K562 (cell line): ENCODE data around the gene NUP133. TPM values are rescaled to one million over a fixed set of nuclear protein-coding genes. Genes with fewer than 3 reads are reported as not detected.

Experiments used
- ATAC-seq: fragments of 200-7000 bp; cut with Tn5 transposase; 3 replicates; pipeline ENCODE4 v1.9.1; 2020; ENCODE audit warnings: moderate library complexity
- BruUV-seq: library from RNA; stranded (reverse); fragments of 400-500 nt; replicated peaks from 2 replicates; lab custom pipeline; 2021; lab: Mats Ljungman, UMichigan
- CTCF ChIA-PET: fragments of 300-600 bp; formaldehyde crosslinking; extraction: SDS; loops from one replicate; lab custom pipeline; 2021; ENCODE audit warnings: low intra/inter-chr PET ratio; lab: Yijun Ruan, JAX
- POLR2A ChIA-PET: fragments of 300-600, 350-650 bp; sonication (Branson Sonifier 250); formaldehyde crosslinking; extraction: SDS; loops from one replicate; lab custom pipeline; 2021; ENCODE audit warnings: antibody characterized with exemption, inconsistent platforms; lab: Yijun Ruan, JAX
- DNase-seq, 4 experiments: peaks; one replicate each; pipeline versions ENCODE4 v3.0.0 to v3.0.0-alpha.2; 2011 to 2018; ENCODE audit warnings: low spot score in 3 of 4, mixed read lengths in 3 of 4; ENCODE audit errors: extremely low read depth in 1 of 4
- FAIRE-seq: peaks from 2 replicates; lab custom pipeline; 2011; peaks lifted over from hg19 to GRCh38; lab: Jason Lieb, UNC
- H2AFZ ChIP-seq: 2 replicates; pipeline ENCODE4 v1.6.0; 2011; ENCODE audit warnings: low read depth, low read length, control low read depth, inconsistent platforms
- H3K27ac ChIP-seq: fragments of 200-600 bp; 3 replicates; pipeline ENCODE4 v1.8.0; 2011; ENCODE audit warnings: low read depth, mild to moderate bottlenecking, control low read depth, inconsistent platforms, low read length, moderate library complexity, mixed read lengths; ENCODE audit errors: extremely low read depth
- H3K27me3 ChIP-seq, 2 experiments: fragments of 300-600 bp in 1 of 2; 2 replicates in 1 of 2; 3 replicates in 1 of 2; pipeline versions ENCODE4 v1.6.0 to v1.8.0; 2011; ENCODE audit warnings: inconsistent platforms in 2 of 2, low read length in 2 of 2, mild to moderate bottlenecking in 1 of 2, mixed read lengths in 1 of 2, moderate library complexity in 1 of 2; ENCODE audit not compliant: control insufficient read depth in 2 of 2, insufficient read depth in 2 of 2
- H3K36me3 ChIP-seq: fragments of 300-600 bp; 3 replicates; pipeline ENCODE4 v1.8.0; 2011; ENCODE audit warnings: mild to moderate bottlenecking, low read length, inconsistent platforms; ENCODE audit not compliant: control insufficient read depth, insufficient read depth
- H3K4me1 ChIP-seq, 2 experiments: fragments of 200-600 bp in 1 of 2; replicated peaks in 1 of 2; 2 replicates in 1 of 2; 3 replicates in 1 of 2; pipeline versions ENCODE4 v1.5.1 to v1.8.0; 2011; ENCODE audit warnings: inconsistent platforms in 2 of 2, low read length in 2 of 2, mild to moderate bottlenecking in 1 of 2, mixed read lengths in 1 of 2, moderate library complexity in 1 of 2; ENCODE audit not compliant: control insufficient read depth in 2 of 2, insufficient read depth in 2 of 2
- H3K4me2 ChIP-seq: 2 replicates; pipeline ENCODE4 v1.6.1; 2011; ENCODE audit warnings: low read length, control low read depth, inconsistent platforms, mixed read lengths; ENCODE audit not compliant: insufficient read depth
- H3K4me3 ChIP-seq: fragments of 200-600 bp; sonication (generic), shearing (Covaris generic); 2 replicates; pipeline ENCODE4 v1.5.1; 2016; ENCODE audit warnings: control low read depth, inconsistent platforms
- H3K79me2 ChIP-seq: fragments of 200-600 bp; 3 replicates; pipeline ENCODE4 v1.8.0; 2011; ENCODE audit warnings: low read length, inconsistent platforms; ENCODE audit not compliant: control insufficient read depth, insufficient read depth
- H3K9ac ChIP-seq, 2 experiments: 2 replicates each; pipeline versions ENCODE4 v1.6.0 to v1.6.1; 2011; ENCODE audit warnings: low read depth in 2 of 2, low read length in 2 of 2, control low read depth in 1 of 2, inconsistent platforms in 1 of 2, mild to moderate bottlenecking in 1 of 2, mixed read lengths in 1 of 2; ENCODE audit not compliant: insufficient read depth in 1 of 2
- H3K9me1 ChIP-seq: one replicate; pipeline ENCODE4 v1.6.0; 2011; ENCODE audit warnings: inconsistent platforms, mild to moderate bottlenecking, low read length, moderate library complexity; ENCODE audit not compliant: control insufficient read depth, insufficient read depth
- H3K9me3 ChIP-seq: replicated peaks from 2 replicates; pipeline ENCODE4 v1.5.1; 2011; ENCODE audit warnings: low read depth, low read length, inconsistent platforms; ENCODE audit not compliant: control insufficient read depth, insufficient read depth
- H4K20me1 ChIP-seq: replicated peaks from 2 replicates; pipeline ENCODE4 v1.6.1; 2011; ENCODE audit warnings: low read length, inconsistent platforms, mixed read lengths; ENCODE audit not compliant: control insufficient read depth, insufficient read depth
- ARNT ChIP-seq, 2 experiments: fragments of 450-650 bp; IDR thresholded peaks; 2 replicates each; pipeline ENCODE4 v1.6.1; 2016; ENCODE audit warnings: mild to moderate bottlenecking in 1 of 2
- ATF4 ChIP-seq: fragments of 450-650 bp; formaldehyde crosslinking; IDR thresholded peaks from 2 replicates; pipeline ENCODE4 v1.4.0; 2022; ENCODE audit warnings: mild to moderate bottlenecking, moderate library complexity
- BHLHE40 ChIP-seq: IDR thresholded peaks from 2 replicates; pipeline ENCODE4 v1.6.1; 2011; ENCODE audit warnings: low read length, improper control_type of control experiment
- BRCA1 ChIP-seq, 2 experiments: fragments of 450-650 bp in 1 of 2; sonication (generic) in 1 of 2; formaldehyde crosslinking in 1 of 2; IDR thresholded peaks; 2 replicates each; pipeline versions ENCODE4 v1.5.0 to v1.6.1; 2017 to 2020; ENCODE audit warnings: mild to moderate bottlenecking in 1 of 2, missing genetic modification reagents in 1 of 2
- E2F8 ChIP-seq: fragments of 450-650 bp; IDR thresholded peaks from 2 replicates; pipeline ENCODE4 v1.7.1; 2018; ENCODE audit warnings: mild to moderate bottlenecking, low read depth; ENCODE audit not compliant: partially characterized antibody
- HNRNPK ChIP-seq: fragments of 200-400 bp; formaldehyde crosslinking; IDR thresholded peaks from one replicate; pipeline ENCODE4 v1.6.1; 2018; ENCODE audit warnings: mild to moderate bottlenecking, low read depth, low read length; ENCODE audit not compliant: poor library complexity, severe bottlenecking
- NEUROD1 ChIP-seq: fragments of 150-350 bp; IDR thresholded peaks from 2 replicates; pipeline ENCODE4 v1.6.1; 2014; ENCODE audit warnings: borderline replicate concordance, low read length, low read depth; ENCODE audit not compliant: partially characterized antibody
- NFXL1 ChIP-seq: fragments of 450-650 bp; formaldehyde crosslinking; IDR thresholded peaks from 2 replicates; pipeline ENCODE4 v1.4.0; 2021; ENCODE audit warnings: mild to moderate bottlenecking
- NFYB ChIP-seq: IDR thresholded peaks from 2 replicates; pipeline ENCODE4 v1.6.1; 2011; ENCODE audit warnings: mild to moderate bottlenecking, moderate library complexity; ENCODE audit not compliant: insufficient read length; ENCODE audit errors: extremely low read depth
- SETDB1 ChIP-seq: IDR thresholded peaks from one replicate; pipeline ENCODE4 v1.6.1; 2012; ENCODE audit warnings: low read length, control low read depth, inconsistent platforms
- SPI1 ChIP-seq: IDR thresholded peaks from 2 replicates; pipeline ENCODE4 v1.6.1; 2011; ENCODE audit warnings: low read depth, low read length, control low read depth, borderline replicate concordance
- TSHZ1 ChIP-seq: fragments of 250-450 bp; sonication (Bioruptor Pico); IDR thresholded peaks from 2 replicates; pipeline ENCODE4 v1.4.0; 2020; ENCODE audit warnings: mild to moderate bottlenecking, moderate library complexity
- ZC3H8 ChIP-seq: fragments of 450-650 bp; IDR thresholded peaks from 2 replicates; pipeline ENCODE4 v1.6.1; 2017
- ZNF512 ChIP-seq: IDR thresholded peaks from 2 replicates; pipeline ENCODE4 v1.6.1; 2016; ENCODE audit warnings: missing genetic modification characterization, missing compliant biosample characterization
- ZNF75A ChIP-seq: fragments of 450-650 bp; formaldehyde crosslinking; IDR thresholded peaks from 2 replicates; pipeline ENCODE4 v1.4.0; 2020; ENCODE audit warnings: mild to moderate bottlenecking
- WGBS: fragments of 100-300 bp; shearing (Covaris generic); methylation state at CpG from one replicate; pipeline ENCODE4 v1.1.6; 2016; ENCODE audit warnings: low coverage, mixed read lengths; ENCODE audit not compliant: insufficient coverage; ENCODE audit errors: missing lambda C conversion rate; 5-methylcytosine and 5-hydroxymethylcytosine counted together
- in situ Hi-C: fragments of 300-500 bp; cut with MboI; formaldehyde crosslinking; loops from 4 replicates; pipeline ENCODE4 v1.15.0; 2018; ENCODE audit warnings: inconsistent platforms, mixed read lengths
- intact Hi-C: fragments of 100-400 bp; cut with micrococcal nuclease; formaldehyde crosslinking; loops from 2 replicates; pipeline ENCODE4 v1.14.2; 2022
- polyA plus RNA-seq, 8 experiments: library from polyadenylated mRNA; depleted of rRNA in 4 of 8; stranded (reverse) in 5 of 8; unstranded in 3 of 8; fragments of >200 nt; fragmentation: Nextera tagmentation in 2 of 8; fragmentation: Illumina TruSeq in 1 of 8; extraction: Ambion mirVana in 2 of 8; extraction: Trizol in 1 of 8; gene quantifications; 2 replicates each; pipeline versions ENCODE4 v1.2.1 to v1.2.3, GENCODE V29; 2011 to 2014; ENCODE audit warnings: inconsistent platforms in 1 of 8, missing spikeins in 1 of 8
- total RNA-seq, 7 experiments: library from RNA; depleted of rRNA in 6 of 7; stranded (reverse); fragments of >200 nt in 6 of 7; fragmentation: Illumina TruSeq in 2 of 7; extraction: Trizol in 2 of 7; gene quantifications; 2 replicates each; pipeline versions ENCODE4 v1.2.1 to v1.2.3, GENCODE V29; 2011 to 2021; ENCODE audit warnings: low replicate concordance in 1 of 7

The NUP133 gene
- total and polyA plus RNA-seq, 9 of the 15 experiments (the other 6 are each of a cell fraction or from before 2014, with no cell fraction given) = 21.7 to 85.1 (median 61.3) TPM

GRCh38 chr1:229397762-229398161 lies 110.4 kb downstream of the NUP133 start:
- no peak overlapping the region for H3K4me2 ChIP-seq
- FAIRE-seq = no peak
- no peak overlapping the region for H3K4me3 ChIP-seq
- no peaks in the 10 kb centered on the region for H4K20me1 ChIP-seq
- ChIA-PET POLR2A (interaction anchor here (0.6 to 2.2 kb wide), 8 partner anchors 10 to 201 kb away, joined by 3 to 10 read pairs (median 4); no protein-coding TSS in a partner anchor), CTCF (no interaction called here)
- no peaks in the 10 kb centered on the region for H3K79me2 ChIP-seq
- 4% methylated on average over 5 of the region's 5 CpGs for WGBS
- H3K36me3 ChIP-seq = no peaks in the 10 kb centered on the region
- no peak overlapping the region for H3K9ac ChIP-seq
- no peak for ATAC-seq
- intact Hi-C loops (no loop called here), in situ Hi-C loops (no loop called here)
- H3K27me3 ChIP-seq = peaks cover 31 to 56% of the 10 kb centered on the region in 2 experiments
- no peaks in the 10 kb centered on the region for H3K4me1 ChIP-seq
- no TSS peak for BruUV-seq
- no peak for DNase-seq
- H3K9me1 ChIP-seq = no peaks in the 10 kb centered on the region
- H2AFZ ChIP-seq = no peak overlapping the region
- H3K9me3 ChIP-seq = no peaks in the 10 kb centered on the region
- no peak overlapping the region for H3K27ac ChIP-seq
- TF ChIP-seq NFXL1 (CRISPR knock-in tag) = no peak
- TF ChIP-seq HNRNPK = no peak
- TF ChIP-seq ZNF75A (CRISPR knock-in tag) = peak; percentile 84
- TF ChIP-seq SPI1 = peak; percentile 16; the same call in 1 of the 2 replicates
- TF ChIP-seq E2F8 = no peak
- TF ChIP-seq ATF4 (CRISPR knock-in tag) = 0 out of 2 replicates have a peak, but pooled peaks have one; percentile 26
- no peak for TF ChIP-seq ZC3H8
- no peak for TF ChIP-seq NFYB
- TF ChIP-seq NEUROD1 = no peak
- no peak for TF ChIP-seq ARNT (IDR thresholded peaks at IDR 0.05)
- no peak for TF ChIP-seq BHLHE40
- no peak for TF ChIP-seq BRCA1 (IDR thresholded peaks at IDR 0.05)
- no peak for TF ChIP-seq BRCA1 (CRISPR knock-in tag; IDR thresholded peaks at IDR 0.05)
- TF ChIP-seq SETDB1 = no peak
- no peak for TF ChIP-seq ZNF512 (tag)
- no peak for TF ChIP-seq TSHZ1 (CRISPR knock-in tag)
